H1 (cell line): ENCODE results near the gene ADCY5.

Experiments used
- BACH1 ChIP-seq: IDR thresholded peaks from 2 replicates; pipeline ENCODE4 v1.6.1; 2012; ENCODE audit warnings: low read length, improper control_type of control experiment
- CBX8 ChIP-seq: fragments of 300-800, 300-1000 bp; sonication (generic); IDR thresholded peaks from 2 replicates; pipeline ENCODE4 v1.7.1; 2016; ENCODE audit warnings: low read depth, low read length, borderline replicate concordance
- CTCF ChIP-seq, 3 experiments: IDR thresholded peaks; 1 replicate in 2 of 3; 2 replicates in 1 of 3; pipeline versions ENCODE4 v1.5.1 to v1.6.1; 2011; ENCODE audit warnings: low read length in 3 of 3, mild to moderate bottlenecking in 3 of 3, inconsistent platforms in 2 of 3, low read depth in 1 of 3, moderate library complexity in 1 of 3; ENCODE audit not compliant: insufficient read depth in 1 of 3; ENCODE audit errors: control extremely low read depth in 1 of 3
- EZH2 ChIP-seq: fragments of 200-600 bp; sonication (generic); IDR thresholded peaks from 2 replicates; pipeline ENCODE4 v1.7.1; 2012; ENCODE audit warnings: low read depth, mild to moderate bottlenecking, moderate library complexity, low read length, inconsistent platforms; ENCODE audit not compliant: severe bottlenecking
- NANOG ChIP-seq: IDR thresholded peaks from 2 replicates; pipeline ENCODE4 v1.6.1; 2011; ENCODE audit warnings: low read length, low read depth, mild to moderate bottlenecking, inconsistent platforms; ENCODE audit not compliant: insufficient read depth, poor library complexity, severe bottlenecking
- PHF8 ChIP-seq: fragments of 200-600 bp; sonication (generic); conservative IDR thresholded peaks from 2 replicates; pipeline ENCODE4 v1.7.1; 2012; ENCODE audit warnings: low read depth, mild to moderate bottlenecking, inconsistent platforms, low read length, moderate library complexity
- POLR2A ChIP-seq, 2 experiments: IDR thresholded peaks; 1 replicate in 1 of 2; 2 replicates in 1 of 2; pipeline ENCODE4 v1.6.1; 2011; ENCODE audit warnings: low read depth in 2 of 2, low read length in 2 of 2, mild to moderate bottlenecking in 2 of 2; ENCODE audit errors: control extremely low read depth in 1 of 2
- POLR2AphosphoS5 ChIP-seq: IDR thresholded peaks from 2 replicates; pipeline ENCODE4 v1.6.1; 2011; ENCODE audit warnings: low read depth, low read length
- POU5F1 ChIP-seq: IDR thresholded peaks from 2 replicates; pipeline ENCODE4 v1.6.1; 2011; ENCODE audit warnings: low read depth, mild to moderate bottlenecking, low read length, moderate library complexity
- RAD21 ChIP-seq, 2 experiments: IDR thresholded peaks in 1 of 2; conservative IDR thresholded peaks in 1 of 2; 2 replicates each; pipeline ENCODE4 v1.6.1; 2011; ENCODE audit warnings: low read depth in 2 of 2, low read length in 2 of 2, improper control_type of control experiment in 1 of 2, inconsistent platforms in 1 of 2, mild to moderate bottlenecking in 1 of 2, moderate library complexity in 1 of 2
- RFX5 ChIP-seq: IDR thresholded peaks from 2 replicates; pipeline ENCODE4 v1.6.1; 2011; ENCODE audit warnings: low read depth, low read length, improper control_type of control experiment, borderline replicate concordance
- SAP30 ChIP-seq: fragments of 300-600 bp; sonication (generic); IDR thresholded peaks from 2 replicates; pipeline ENCODE4 v1.7.1; 2012; ENCODE audit warnings: low read length, moderate library complexity, mild to moderate bottlenecking, inconsistent platforms; ENCODE audit not compliant: insufficient read depth, insufficient replicate concordance
- SIN3A ChIP-seq, 2 experiments: IDR thresholded peaks in 1 of 2; conservative IDR thresholded peaks in 1 of 2; 2 replicates each; pipeline ENCODE4 v1.6.1; 2011 to 2012; ENCODE audit warnings: low read length in 2 of 2, improper control_type of control experiment in 1 of 2, low read depth in 1 of 2, mild to moderate bottlenecking in 1 of 2
- TEAD4 ChIP-seq: IDR thresholded peaks from 2 replicates; pipeline ENCODE4 v1.6.1; 2012; ENCODE audit warnings: low read depth, low read length, inconsistent platforms, mixed read lengths

DNA sequence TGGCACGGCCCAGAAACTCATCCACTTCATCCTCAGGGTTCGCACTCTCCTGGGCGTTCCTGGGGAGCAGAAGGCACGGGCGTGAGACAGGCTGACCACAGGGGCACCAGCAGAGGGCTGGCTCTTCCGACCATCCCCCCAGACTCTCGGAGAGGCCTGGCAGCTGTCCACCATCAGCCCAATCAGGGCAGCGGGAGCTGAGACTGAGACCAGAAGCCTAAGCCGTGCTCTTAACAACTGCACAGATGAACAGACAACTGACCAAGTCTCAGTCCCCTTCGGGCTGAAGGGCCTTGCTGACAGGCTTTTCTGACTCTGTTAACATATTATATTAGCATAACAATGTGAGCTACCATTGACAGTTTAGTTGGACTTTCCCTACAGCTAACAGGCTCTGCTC, 129.1 kb downstream of the ADCY5 start:
- TF ChIP-seq PHF8 (no peak), POLR2A (IDR thresholded peaks at IDR 0.05; ENCODE audit: control extremely low read depth in 1 of 2, low read depth in 2 of 2, low read length in 2 of 2) (no peak), CTCF (IDR thresholded peaks at IDR 0.05; ENCODE audit: control extremely low read depth in 1 of 3, insufficient read depth in 1 of 3, low read depth in 1 of 3, low read length in 3 of 3) (no peak), EZH2 (no peak), SIN3A (conservative IDR thresholded peaks at IDR 0.05 in 1 of 2, IDR thresholded peaks at IDR 0.05 in 1 of 2; ENCODE audit: low read depth in 1 of 2, low read length in 2 of 2) (peak; percentile 35 to 60; a peak in 1 of 4 replicates), TEAD4 (no peak), CBX8 (no peak), SAP30 (peak; percentile 53), RFX5 (no peak), POU5F1 (0 out of 2 replicates have a peak, but pooled peaks have one; percentile 14), BACH1 (no peak), RAD21 (IDR thresholded peaks at IDR 0.05 in 1 of 2, conservative IDR thresholded peaks at IDR 0.05 in 1 of 2; ENCODE audit: low read depth in 2 of 2, low read length in 2 of 2) (no peak), NANOG (no peak), POLR2AphosphoS5 (no peak)
